Neutrophil (primary cell): Measurements from ENCODE around the gene MAGOHB.
"Not testable (repeated sequence)": the region's sequence is repeated elsewhere in the genome, so short reads cannot be mapped to it uniquely, and the experiment has no call there.

Source experiments
- H3K27ac ChIP-seq: fragments of 200-600 bp; sonication (generic); 2 replicates; pipeline ENCODE4 v1.5.1; 2016; ENCODE audit warnings: mild to moderate bottlenecking, moderate library complexity
- H3K27me3 ChIP-seq: fragments of 200-600 bp; sonication (generic); 2 replicates; pipeline ENCODE4 v1.6.0; 2016; ENCODE audit warnings: mild to moderate bottlenecking
- H3K36me3 ChIP-seq: fragments of 200-600 bp; sonication (generic); 2 replicates; pipeline ENCODE4 v1.5.1; 2017
- H3K4me1 ChIP-seq, 2 experiments: fragments of 200-600 bp in 1 of 2; sonication (generic) in 1 of 2; 1 replicate in 1 of 2; 2 replicates in 1 of 2; pipeline versions ENCODE4 v1.5.1 to v1.6.1; 2013 to 2016; ENCODE audit warnings: low read depth in 1 of 2, low read length in 1 of 2, mild to moderate bottlenecking in 1 of 2, moderate library complexity in 1 of 2; ENCODE audit not compliant: control insufficient read depth in 1 of 2, insufficient read depth in 1 of 2
- H3K4me3 ChIP-seq, 2 experiments: fragments of 200-600 bp in 1 of 2; sonication (generic) in 1 of 2; 1 replicate in 1 of 2; 2 replicates in 1 of 2; pipeline ENCODE4 v1.5.1; 2013 to 2016; ENCODE audit warnings: low read depth in 1 of 2, low read length in 1 of 2, mild to moderate bottlenecking in 1 of 2, moderate library complexity in 1 of 2
- H3K9me3 ChIP-seq: fragments of 200-600 bp; sonication (generic); 2 replicates; pipeline ENCODE4 v1.5.1; 2016
- CTCF ChIP-seq: fragments of 200-600 bp; sonication (generic); IDR thresholded peaks from 2 replicates; pipeline ENCODE4 v1.5.1; 2016; ENCODE audit warnings: antibody characterized with exemption

Gene MAGOHB

GRCh38 chr12:10600988-10601387, 12.4 kb downstream of the MAGOHB start:
- no peak for TF ChIP-seq CTCF
- H3K36me3 ChIP-seq, result peaks cover 4% of the 10 kb centered on the region
- H3K4me3 ChIP-seq, result no peak overlapping the region
- no peaks in the 10 kb centered on the region for H3K27me3 ChIP-seq
- no peaks in the 10 kb centered on the region for H3K4me1 ChIP-seq
- no peaks in the 10 kb centered on the region for H3K9me3 ChIP-seq
- H3K27ac ChIP-seq, result no peak overlapping the region

- H3K27me3 ChIP-seq, result no peaks in the 10 kb centered on the region
- H3K4me3 ChIP-seq, result no peak overlapping the region
Measured at GRCh38 chr12:10595881-10596280, 17.5 kb downstream of the MAGOHB start.

GRCh38 chr12:10590966-10591365, 22.4 kb downstream of the MAGOHB start:
- H3K27me3 ChIP-seq, result no peaks in the 10 kb centered on the region
- TF ChIP-seq CTCF, result no peak
- no peak overlapping the region for H3K4me3 ChIP-seq
- no peaks in the 10 kb centered on the region for H3K4me1 ChIP-seq
- H3K36me3 ChIP-seq, result no peaks in the 10 kb centered on the region
- no peaks in the 10 kb centered on the region for H3K9me3 ChIP-seq
- no peak overlapping the region for H3K27ac ChIP-seq

More at GRCh38 chr12:10595881-10596280, 17.5 kb downstream of the MAGOHB start:
- Histone ChIP-seq H3K4me1 (no peaks in the 10 kb centered on the region), H3K9me3 (no peaks in the 10 kb centered on the region), H3K36me3 (no peaks in the 10 kb centered on the region), H3K27ac (no peak overlapping the region)
- no peak for TF ChIP-seq CTCF

GRCh38 chr12:10584415-10584814, 29.0 kb downstream of the MAGOHB start:
- no peak for TF ChIP-seq CTCF
- Histone ChIP-seq H3K9me3 (no peaks in the 10 kb centered on the region), H3K4me3 (no peak overlapping the region), H3K27ac (no peak overlapping the region), H3K36me3 (no peaks in the 10 kb centered on the region), H3K4me1 (no peaks in the 10 kb centered on the region), H3K27me3 (no peaks in the 10 kb centered on the region)

- Histone ChIP-seq H3K9me3 (no peaks in the 10 kb centered on the region), H3K4me1 (no peaks in the 10 kb centered on the region), H3K27me3 (no peaks in the 10 kb centered on the region), H3K4me3 (no peak overlapping the region), H3K36me3 (no peaks in the 10 kb centered on the region), H3K27ac (no peak overlapping the region)
- TF ChIP-seq CTCF, result no peak
Measured at GRCh38 chr12:10582704-10583103, 30.7 kb downstream of the MAGOHB start.

GRCh38 chr12:10582133-10582532, 31.3 kb downstream of the MAGOHB start:
- not testable (repeated sequence) for H3K27ac ChIP-seq, H3K36me3 ChIP-seq, H3K4me3 ChIP-seq, H3K27me3 ChIP-seq, H3K4me1 ChIP-seq, H3K9me3 ChIP-seq
